Measurements from ENCODE around the gene LCA5L. TPM values are rescaled to one million over a fixed set of nuclear protein-coding genes. Genes with fewer than 3 reads are reported as not detected.
"Not testable (repeated sequence)": the region's sequence is repeated elsewhere in the genome, so short reads cannot be mapped to it uniquely, and the experiment has no call there.

LCA5L gene
- total RNA-seq, 1 donor from 2014 or later: 1.1 TPM

GRCh38 chr21:39430457-39430856, 15.1 kb downstream of the LCA5L start:
- peaks cover 1% of the 10 kb centered on the region for H3K4me1 Mint-ChIP-seq (ENCODE audit: unreplicated experiment)
- no peaks in the 10 kb centered on the region for H3K9me3 Mint-ChIP-seq (ENCODE audit: unreplicated experiment)
- no peaks in the 10 kb centered on the region for H3K36me3 Mint-ChIP-seq (ENCODE audit: unreplicated experiment)
- DNase-seq (ENCODE audit: extremely low spot score, unreplicated experiment): no peak
- H3K4me3 Mint-ChIP-seq (ENCODE audit: unreplicated experiment): no peak overlapping the region
- H3K27ac Mint-ChIP-seq (ENCODE audit: unreplicated experiment): no peak overlapping the region
- H3K27me3 Mint-ChIP-seq (ENCODE audit: unreplicated experiment): no peaks in the 10 kb centered on the region
- TF ChIP-seq CTCF (IDR thresholded peaks at IDR 0.05): no peak

- no peak for DNase-seq (ENCODE audit: extremely low spot score, unreplicated experiment)
- Mint-ChIP-seq H3K27ac (ENCODE audit: unreplicated experiment) (no peak overlapping the region), H3K36me3 (ENCODE audit: unreplicated experiment) (no peaks in the 10 kb centered on the region), H3K4me1 (ENCODE audit: unreplicated experiment) (peaks cover 1% of the 10 kb centered on the region), H3K9me3 (ENCODE audit: unreplicated experiment) (no peaks in the 10 kb centered on the region), H3K4me3 (ENCODE audit: unreplicated experiment) (no peak overlapping the region), H3K27me3 (ENCODE audit: unreplicated experiment) (no peaks in the 10 kb centered on the region)
- TF ChIP-seq CTCF (IDR thresholded peaks at IDR 0.05): no peak
Observed at GRCh38 chr21:39430016-39430415, 15.6 kb downstream of the LCA5L start.

DNA sequence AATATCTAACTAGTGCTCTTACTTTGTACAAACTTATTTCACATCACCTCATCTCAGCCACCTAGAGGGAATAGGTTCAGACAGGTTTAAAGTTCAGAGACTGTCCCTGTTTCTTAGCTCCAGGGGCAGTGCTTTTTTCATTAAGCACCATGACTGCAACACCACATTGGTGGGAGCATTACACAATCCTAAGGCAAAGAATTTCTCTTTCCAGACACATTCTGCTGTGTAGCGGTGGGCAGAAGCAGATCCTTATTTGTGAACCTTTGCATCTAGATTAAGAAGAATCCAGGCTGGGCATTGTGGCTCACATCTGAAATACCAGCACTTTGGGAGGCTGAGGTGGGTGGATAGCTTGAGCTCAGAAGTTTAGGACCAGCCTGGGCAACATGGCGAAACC, 16.1 kb downstream of the LCA5L start:
- TF ChIP-seq CTCF (IDR thresholded peaks at IDR 0.05): no peak
- DNase-seq (ENCODE audit: extremely low spot score, unreplicated experiment): no peak
- no peaks in the 10 kb centered on the region for H3K27me3 Mint-ChIP-seq (ENCODE audit: unreplicated experiment)
- H3K4me1 Mint-ChIP-seq (ENCODE audit: unreplicated experiment): peaks cover 1% of the 10 kb centered on the region
- H3K36me3 Mint-ChIP-seq (ENCODE audit: unreplicated experiment): no peaks in the 10 kb centered on the region
- H3K4me3 Mint-ChIP-seq (ENCODE audit: unreplicated experiment): no peak overlapping the region
- no peaks in the 10 kb centered on the region for H3K9me3 Mint-ChIP-seq (ENCODE audit: unreplicated experiment)
- no peak overlapping the region for H3K27ac Mint-ChIP-seq (ENCODE audit: unreplicated experiment)

- Mint-ChIP-seq H3K4me1 (ENCODE audit: unreplicated experiment) (no peaks in the 10 kb centered on the region), H3K9me3 (ENCODE audit: unreplicated experiment) (no peaks in the 10 kb centered on the region), H3K27me3 (ENCODE audit: unreplicated experiment) (no peaks in the 10 kb centered on the region), H3K4me3 (ENCODE audit: unreplicated experiment) (no peak overlapping the region), H3K36me3 (ENCODE audit: unreplicated experiment) (peaks cover 2% of the 10 kb centered on the region), H3K27ac (ENCODE audit: unreplicated experiment) (no peak overlapping the region)
- DNase-seq (ENCODE audit: extremely low spot score, unreplicated experiment): no peak
- no peak for TF ChIP-seq CTCF (IDR thresholded peaks at IDR 0.05)
Observed at GRCh38 chr21:39422527-39423241, 22.9 kb downstream of the LCA5L start.

GRCh38 chr21:39419204-39419603, 26.4 kb downstream of the LCA5L start:
- H3K27ac Mint-ChIP-seq (ENCODE audit: unreplicated experiment); H3K4me3 Mint-ChIP-seq (ENCODE audit: unreplicated experiment); DNase-seq (ENCODE audit: extremely low spot score, unreplicated experiment); H3K4me1 Mint-ChIP-seq (ENCODE audit: unreplicated experiment); H3K9me3 Mint-ChIP-seq (ENCODE audit: unreplicated experiment); H3K36me3 Mint-ChIP-seq (ENCODE audit: unreplicated experiment); H3K27me3 Mint-ChIP-seq (ENCODE audit: unreplicated experiment): not testable (repeated sequence)
